HG03565 (cell line): ENCODE data around the gene RPL18.

ENCODE experiments used
- ATAC-seq: cut with Tn5 transposase; IDR thresholded peaks from one replicate; pipeline ENCODE4 v1.9.1; 2021; ENCODE audit warnings: mild to moderate bottlenecking, moderate library complexity; ENCODE audit not compliant: unreplicated experiment

The RPL18 gene

DNA sequence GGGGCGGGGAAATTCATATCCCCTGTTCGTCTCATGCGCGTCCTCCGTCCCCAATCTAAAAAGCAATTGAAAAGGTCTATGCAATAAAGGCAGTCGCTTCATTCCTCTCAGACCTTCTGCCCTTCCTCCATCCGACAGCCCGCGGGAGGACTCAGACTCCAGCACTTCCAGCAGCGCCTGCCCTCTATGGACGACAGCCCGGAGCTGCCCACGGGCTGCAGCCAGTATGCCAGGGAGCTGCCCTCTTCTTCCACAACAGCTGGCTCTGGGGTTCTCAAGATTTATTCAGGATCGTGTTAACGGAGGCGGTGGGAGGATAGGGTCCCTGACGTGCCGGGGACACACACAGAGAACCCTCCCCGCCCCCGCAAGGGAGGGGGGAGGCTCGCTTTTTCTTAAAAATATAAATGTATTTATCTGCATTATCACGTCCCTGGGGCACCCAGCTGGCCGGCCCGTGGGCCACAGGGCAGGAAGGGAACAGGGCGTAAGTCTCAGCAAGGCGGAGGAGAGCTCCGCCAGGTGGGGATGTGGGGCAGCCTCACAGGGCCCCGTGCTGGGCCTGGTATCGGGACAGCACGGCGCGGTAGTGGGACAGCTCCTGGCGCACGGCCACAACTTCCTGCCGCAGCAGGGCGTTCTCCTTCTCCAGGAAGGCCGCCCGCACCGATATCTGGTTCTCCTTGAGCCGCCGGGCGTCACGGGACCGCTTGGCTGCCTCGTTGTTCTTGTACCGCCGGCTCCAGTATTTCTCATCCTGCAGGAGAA lies 11.5 kb upstream of the RPL18 start:
- ATAC-seq = no peak

DNA sequence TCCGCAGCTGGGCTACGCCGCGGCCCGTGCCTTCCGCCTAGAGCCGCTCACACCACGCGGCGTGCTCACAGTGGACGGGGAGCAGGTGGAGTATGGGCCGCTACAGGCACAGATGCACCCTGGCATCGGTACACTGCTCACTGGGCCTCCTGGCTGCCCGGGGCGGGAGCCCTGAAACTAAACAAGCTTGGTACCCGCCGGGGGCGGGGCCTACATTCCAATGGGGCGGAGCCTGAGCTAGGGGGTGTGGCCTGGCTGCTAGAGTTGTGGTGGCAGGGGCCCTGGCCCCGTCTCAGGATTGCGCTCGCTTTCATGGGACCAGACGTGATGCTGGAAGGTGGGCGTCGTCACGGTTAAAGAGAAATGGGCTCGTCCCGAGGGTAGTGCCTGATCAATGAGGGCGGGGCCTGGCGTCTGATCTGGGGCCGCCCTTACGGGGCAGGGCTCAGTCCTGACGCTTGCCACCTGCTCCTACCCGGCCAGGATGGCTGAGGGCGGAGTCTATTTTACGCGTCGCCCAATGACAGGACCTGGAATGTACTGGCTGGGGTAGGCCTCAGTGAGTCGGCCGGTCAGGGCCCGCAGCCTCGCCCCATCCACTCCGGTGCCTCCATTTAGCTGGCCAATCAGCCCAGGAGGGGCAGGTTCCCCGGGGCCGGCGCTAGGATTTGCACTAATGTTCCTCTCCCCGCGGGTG lies 10.8 kb upstream of the RPL18 start:
- no peak for ATAC-seq

DNA sequence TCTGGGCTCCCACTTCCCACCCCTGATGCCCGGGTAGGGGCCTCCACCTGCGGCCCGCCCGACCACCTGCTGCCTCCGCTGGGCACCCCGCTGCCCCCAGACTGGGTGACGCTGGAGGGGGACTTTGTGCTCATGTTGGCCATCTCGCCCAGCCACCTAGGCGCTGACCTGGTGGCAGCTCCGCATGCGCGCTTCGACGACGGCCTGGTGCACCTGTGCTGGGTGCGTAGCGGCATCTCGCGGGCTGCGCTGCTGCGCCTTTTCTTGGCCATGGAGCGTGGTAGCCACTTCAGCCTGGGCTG lies 10.3 kb upstream of the RPL18 start:
- no peak for ATAC-seq

DNA sequence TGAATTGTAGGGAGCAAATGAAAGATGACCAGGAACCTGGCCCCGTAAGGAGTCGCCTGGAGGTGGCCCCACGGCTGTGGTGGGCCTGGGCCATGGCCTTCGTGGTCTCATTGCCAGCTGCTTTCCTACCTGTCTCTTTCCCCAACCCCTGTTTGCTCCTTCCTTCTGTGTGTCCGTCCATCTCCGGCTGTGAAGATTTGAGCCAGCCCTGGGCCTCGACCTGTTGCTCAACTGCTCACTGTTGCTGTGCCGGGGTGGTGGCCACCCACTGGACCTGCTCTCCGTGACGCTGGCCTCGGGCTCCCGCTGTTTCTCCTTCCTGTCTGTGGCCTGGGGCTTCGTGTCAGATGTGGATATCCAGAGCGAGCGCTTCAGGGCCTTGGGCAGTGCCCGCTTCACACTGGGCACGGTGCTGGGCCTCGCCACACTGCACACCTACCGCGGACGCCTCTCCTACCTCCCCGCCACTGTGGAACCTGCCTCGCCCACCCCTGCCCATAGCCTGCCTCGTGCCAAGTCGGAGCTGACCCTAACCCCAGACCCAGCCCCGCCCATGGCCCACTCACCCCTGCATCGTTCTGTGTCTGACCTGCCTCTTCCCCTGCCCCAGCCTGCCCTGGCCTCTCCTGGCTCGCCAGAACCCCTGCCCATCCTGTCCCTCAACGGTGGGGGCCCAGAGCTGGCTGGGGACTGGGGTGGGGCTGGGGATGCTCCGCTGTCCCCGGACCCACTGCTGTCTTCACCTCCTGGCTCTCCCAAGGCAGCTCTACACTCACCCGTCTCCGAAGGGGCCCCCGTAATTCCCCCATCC lies 9.7 kb upstream of the RPL18 start:
- no peak for ATAC-seq

DNA sequence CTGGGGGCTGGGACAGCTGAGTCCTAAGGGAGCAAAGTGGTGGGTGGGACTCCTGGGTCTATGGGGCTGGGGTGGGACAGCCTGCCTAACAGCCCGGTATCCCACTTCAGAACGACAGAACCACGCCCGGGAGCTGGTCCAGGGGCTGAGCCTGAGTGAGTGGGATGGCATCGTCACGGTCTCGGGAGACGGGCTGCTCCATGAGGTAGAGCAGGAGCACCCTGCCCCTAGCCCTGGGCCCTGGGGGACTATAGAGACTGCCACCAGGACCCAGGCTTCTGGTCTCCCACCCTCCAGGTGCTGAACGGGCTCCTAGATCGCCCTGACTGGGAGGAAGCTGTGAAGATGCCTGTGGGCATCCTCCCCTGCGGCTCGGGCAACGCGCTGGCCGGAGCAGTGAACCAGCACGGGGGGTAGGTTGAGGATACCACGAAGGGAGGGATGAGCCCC lies 8.9 kb upstream of the RPL18 start:
- no peak for ATAC-seq

DNA sequence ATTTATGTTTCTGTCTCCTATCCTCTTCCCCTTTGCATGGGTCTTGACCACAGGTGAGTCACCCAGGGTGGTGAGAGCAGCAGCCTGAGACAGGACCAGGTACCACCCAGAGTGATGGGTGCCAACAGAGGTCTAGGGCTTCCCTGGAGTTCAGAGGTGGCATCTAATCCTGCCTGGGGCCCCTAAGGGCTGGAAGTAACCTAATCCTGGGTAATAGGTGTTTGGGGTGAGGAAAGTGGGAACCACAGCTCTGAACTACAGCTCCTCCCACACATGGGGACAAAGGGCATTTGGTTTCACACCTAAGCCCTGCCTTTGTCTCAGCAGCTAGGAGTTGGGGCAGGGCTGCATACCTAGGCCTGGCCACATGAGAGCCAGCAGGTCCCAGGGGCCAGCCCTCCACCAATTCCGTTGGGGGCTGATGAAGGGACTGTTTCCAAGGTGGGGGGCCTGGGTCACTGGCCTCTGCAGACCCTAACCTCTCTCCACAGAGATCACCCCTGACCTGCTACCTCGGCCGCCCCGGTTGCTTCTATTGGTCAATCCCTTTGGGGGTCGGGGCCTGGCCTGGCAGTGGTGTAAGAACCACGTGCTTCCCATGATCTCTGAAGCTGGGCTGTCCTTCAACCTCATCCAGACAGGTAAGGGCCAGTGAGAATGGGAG lies 8.4 kb upstream of the RPL18 start:
- no peak for ATAC-seq

DNA sequence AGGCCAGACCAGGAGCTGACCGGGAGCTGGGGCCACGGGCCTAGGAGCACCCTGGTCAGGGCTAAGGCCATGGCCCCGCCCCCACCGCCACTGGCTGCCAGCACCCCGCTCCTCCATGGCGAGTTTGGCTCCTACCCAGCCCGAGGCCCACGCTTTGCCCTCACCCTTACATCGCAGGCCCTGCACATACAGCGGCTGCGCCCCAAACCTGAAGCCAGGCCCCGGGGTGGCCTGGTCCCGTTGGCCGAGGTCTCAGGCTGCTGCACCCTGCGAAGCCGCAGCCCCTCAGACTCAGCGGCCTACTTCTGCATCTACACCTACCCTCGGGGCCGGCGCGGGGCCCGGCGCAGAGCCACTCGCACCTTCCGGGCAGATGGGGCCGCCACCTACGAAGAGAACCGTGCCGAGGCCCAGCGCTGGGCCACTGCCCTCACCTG lies 6.9 kb upstream of the RPL18 start:
- ATAC-seq = no peak

DNA sequence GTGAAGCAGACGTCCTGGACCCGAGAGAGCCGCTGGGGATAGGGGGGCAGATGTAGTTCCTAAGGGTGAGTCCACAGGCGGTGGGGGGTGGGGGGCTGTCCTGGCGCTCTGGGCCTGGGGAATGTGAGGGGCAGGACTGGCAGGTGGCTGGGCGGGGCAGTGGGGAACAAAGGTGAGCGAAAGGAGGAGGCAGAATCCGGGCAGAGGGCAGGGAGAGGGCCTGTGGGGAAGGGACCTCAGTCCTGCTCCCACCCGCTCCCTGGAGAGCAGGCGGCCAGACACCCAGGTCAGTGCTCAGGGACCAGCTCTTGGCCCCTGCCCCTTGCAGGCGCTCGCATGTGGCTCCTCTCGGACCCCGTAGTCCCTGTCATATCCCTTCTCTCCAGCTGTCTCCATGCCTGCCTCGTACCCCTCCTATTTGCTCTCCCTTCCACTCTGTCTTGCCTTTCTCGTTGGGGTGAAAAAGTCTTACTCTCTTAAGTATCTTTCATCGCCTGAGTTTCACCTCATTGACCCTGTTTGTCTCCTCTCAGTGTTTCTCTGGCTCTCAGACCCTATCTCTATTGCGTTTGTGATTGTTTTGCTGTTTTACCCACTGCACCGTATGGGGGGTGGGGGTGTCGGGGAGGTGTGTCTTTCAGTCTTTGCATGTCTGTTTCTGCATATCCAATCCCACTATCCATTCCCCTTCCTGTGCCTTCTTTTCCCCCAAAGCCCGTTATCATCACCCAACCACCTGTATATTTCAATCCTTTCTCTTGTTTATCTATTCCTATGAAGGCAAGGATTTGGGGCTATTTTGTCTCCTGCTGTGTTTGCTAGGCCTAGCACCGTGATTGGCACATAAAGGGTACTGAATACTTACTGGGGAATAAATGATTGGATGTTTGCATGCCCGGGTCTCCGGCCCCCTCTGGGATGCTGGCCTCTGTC lies 6.1 kb upstream of the RPL18 start:
- no peak for ATAC-seq

DNA sequence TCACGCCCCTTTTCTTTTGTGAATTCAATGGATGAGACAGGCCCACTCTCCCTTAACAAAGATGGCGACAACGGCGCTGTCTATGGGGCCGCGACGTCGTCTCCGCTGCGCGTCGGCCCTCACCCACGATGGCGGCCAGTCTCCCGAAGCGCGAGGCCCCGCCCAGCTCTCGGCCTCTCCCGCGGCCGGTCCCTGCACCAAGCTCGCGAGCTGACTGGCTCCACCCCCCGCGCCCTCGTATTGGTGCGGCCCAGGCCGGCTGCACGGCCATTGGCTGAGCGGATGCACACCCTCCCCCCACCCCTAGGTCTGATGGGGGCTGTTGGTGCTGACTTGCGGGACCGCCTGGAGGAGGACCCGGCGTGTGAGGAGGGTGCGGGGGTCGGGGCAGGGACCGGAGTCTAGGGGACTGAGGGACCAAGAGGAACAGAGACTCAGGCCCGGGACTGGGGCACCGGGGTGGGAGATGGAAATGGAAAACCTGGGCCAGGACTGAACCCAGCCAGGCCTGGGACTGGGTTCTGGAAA lies 5.2 kb upstream of the RPL18 start:
- ATAC-seq = peak; percentile 33

DNA sequence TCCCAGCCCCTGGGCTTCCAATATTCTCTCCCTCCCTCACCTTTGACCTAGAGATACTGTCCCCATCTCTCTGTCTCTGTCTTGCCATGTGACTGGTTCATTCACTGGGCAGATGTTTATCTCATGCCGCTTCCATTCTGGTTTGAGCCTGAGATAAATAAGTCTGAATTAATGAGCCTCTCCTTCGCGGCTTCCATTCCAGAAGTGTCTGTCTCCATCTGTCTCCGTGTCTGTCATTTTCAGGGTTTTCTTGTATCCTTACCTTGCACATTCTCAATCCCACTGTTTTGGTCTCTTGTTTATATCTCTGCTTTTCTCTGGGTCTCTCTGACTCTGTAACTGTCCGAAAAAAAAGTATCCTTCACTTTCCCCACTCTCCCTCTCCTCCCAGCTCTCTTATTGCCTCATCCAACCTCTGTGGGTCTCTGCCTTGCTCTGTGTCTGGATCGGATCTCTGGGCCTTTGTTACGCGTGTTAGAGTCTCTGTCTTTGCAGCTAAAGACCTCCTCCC lies 4.6 kb upstream of the RPL18 start:
- no peak for ATAC-seq

DNA sequence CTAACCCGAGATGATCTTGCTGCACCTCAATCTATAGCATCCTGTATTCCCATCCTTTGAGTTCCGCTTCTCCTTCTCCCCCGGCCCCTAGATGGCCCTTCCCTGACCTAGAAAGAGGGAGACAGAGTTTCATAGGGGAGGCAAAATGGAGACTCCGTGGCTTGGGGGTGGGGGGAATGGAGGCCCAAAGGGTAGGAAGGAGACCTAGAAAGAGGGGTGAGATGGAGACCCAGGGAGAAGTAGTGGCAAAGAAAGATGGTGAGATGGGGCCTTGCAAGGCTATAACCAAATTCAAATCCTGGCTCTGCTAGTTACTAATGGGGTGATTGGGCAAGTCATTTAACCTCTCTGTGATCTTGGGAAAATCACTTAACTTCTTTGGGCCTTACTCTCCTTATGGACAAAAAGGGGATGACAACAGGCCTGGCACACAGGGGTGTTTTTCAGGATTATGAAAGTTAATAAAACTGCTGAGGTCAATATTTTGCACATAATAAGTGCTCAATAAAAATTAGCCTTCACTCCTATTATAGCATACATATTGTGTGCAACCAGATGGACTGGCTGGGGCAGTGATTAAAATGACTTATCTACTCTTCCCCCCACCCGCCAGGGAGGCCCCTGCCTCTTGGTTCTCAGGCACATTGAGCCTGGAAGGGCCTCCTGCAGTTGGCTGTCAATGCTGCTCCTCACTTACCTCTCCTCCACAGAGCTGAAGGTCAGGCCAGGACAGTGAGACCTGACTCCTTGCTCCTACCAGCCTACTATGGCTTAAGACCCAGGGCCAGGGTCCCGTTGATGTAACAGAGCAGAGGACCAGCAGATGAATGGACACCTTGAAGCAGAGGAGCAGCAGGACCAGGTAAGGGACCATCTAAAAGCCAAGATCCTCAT lies 961 bp upstream of the RPL18 start:
- no peak for ATAC-seq

DNA sequence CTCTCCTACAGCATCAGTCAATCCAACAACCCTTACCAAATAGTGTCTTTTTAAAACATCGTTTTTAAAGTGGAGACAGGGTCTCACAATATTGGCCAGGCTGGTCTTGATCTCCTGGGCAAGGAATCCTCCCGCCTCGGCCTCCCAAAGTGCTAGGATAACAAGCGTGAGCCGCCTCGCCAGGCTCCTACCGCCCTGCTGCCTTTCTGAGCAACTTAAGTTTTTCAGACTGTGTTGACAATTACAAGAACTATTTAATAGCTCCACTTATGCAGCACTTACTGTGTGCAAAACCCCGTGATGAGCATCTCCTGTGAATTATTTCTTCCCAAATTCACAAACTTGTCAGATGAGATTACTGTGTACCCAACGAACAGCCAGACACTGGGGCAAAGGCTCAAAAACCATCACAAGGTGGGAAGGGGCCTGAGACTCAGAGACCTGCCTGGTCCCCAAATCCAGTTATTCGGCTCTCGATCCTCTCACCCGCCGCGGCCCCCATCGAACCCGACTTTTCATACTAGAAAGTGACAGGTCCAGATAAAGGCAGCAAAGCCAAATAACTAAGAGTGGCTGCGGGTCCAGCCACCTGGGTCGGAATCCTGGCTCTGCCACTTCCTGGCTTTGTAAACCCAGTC lies 581 bp downstream of the RPL18 start:
- no peak for ATAC-seq

DNA sequence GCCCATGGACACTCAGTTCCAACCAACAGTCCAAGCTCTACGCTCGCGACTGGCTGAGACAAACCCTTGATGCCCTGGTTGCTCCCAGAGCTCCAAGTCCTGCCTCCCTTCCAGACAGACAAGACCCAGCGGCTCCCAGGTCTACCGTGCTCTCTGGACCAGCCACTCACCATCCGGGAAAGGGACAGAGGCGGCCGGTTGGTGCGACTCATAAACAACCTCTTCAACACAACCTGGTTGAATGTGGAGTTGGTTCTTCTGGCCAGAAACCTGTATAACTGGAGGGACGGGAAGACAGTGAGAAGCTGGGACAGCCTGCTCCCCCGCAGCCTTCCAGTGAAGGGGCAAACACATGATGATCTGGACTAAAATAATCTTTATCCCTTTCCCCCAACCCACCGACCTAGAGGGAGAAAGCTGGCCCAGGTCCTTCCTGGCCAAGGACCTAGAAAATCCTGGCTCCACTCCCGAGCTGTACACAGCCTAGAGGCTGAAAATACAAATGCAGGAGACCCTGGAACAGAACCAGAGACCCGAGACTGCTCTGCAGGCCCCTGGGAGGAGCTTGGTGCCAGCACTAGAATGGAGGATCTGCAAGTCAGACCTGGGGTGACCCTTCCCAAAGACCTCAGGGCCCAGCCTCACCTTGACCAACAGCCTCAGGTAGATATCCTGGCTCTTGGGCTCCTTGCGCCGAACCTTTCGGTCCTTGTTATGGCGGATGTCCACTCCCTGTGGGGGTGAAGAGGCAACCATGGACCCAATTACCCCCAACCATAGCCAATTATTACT lies 1.6 kb downstream of the RPL18 start:
- no peak for ATAC-seq

DNA sequence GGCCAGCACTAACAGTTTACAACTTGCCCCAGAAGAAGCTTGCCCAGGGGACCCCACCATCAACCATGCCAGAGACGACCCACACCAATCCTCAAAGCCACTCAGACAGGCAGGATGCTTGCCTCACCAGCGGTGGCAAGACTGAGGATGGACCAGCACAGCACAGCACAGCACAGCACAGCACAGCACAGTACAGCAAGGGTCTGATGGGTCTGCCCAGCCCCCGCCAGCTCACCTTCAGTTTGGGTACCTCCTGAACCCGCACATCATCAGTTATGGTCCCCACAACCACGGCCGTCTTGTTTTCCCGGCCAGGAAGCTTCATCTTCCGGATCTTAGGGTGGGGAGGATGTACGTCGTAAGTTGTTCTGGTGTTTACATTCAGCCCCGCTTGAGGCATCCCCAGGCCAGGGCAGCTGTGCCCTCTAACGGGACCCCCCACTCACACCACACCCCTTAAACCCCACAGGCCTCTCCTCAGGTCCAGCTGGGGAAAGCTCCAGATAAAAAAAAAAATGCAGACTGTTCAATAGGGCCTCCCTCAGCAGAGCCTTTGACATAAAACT lies 2.4 kb downstream of the RPL18 start:
- no peak for ATAC-seq

DNA sequence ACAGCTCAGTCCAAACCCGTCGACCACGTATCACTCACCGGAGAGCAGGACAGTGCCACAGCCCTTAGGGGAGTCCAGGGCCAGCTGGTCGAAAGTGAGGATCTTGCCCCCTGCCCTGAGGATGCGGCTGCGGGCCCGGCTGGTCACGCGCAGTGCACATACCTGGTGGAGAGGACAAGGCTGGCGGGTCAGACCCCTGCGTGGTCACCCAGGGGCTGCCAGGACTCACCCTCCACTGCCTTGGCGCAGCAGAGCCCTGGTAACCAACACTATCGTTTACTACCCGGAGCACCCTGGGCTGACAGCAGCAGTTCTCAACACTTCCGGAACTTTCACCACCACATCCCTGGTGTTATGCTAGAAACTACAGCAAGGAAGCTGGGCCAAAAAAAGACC lies 2.9 kb downstream of the RPL18 start:
- ATAC-seq = no peak

DNA sequence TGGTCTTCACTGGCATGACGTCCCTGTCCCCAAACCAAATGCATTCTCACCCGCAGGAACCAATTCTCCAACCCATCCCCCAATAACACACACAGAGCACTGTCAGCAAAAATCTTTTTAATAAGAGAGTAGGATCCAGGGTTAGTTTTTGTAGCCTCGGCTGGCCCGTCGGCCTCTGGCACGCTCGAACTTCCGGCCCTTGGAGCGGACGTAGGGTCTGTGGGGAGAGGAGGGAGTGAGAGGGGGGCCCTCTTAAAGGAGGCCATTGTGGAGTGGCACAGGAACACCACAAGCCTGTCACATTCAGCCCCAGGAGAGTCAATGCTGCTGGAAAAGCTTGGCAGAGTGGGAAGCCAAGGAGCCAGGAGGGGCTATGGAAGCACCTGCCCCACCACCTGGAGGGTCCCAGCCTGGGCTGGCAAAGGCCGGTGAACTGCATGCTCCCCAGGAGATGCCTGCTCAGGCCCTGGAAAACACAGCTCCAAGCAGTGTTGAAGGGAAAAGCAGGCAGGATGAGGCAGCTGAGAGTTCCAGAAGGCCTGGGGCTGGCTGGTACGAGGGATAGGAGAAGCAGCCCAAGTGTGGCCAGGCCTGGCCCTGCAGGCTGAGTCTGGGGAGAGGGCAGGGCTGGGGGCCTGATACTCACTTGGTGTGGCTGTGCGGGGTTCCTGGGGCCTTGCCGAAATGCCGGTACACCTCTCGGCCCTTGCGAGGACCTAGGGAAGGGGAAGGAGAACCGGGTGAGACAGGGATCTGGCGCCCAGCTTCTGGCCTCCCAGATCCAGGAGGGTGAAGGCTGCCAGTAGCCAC lies 3.5 kb downstream of the RPL18 start:
- no peak for ATAC-seq
